Stimulated activated CD4-positive, alpha-beta T cell treated with anti-CD3 and anti-CD28 coated beads, TNF-alpha, amount 100 ng/mL, for 4 hours (primary cell): Measurements from ENCODE around the gene NOL12.
A peak's percentile ranks its signal among the peaks of the same experiment; 100 is the strongest.

Experiments used
- DNase-seq, 3 experiments: peaks; one replicate each; pipeline ENCODE4 v3.0.0-alpha.2; 2020; ENCODE audit warnings: low read depth in 3 of 3

NOL12 gene

GRCh38 chr22:37659066-37659896, 26.9 kb upstream of the NOL12 start:
- DNase-seq = no peak

GRCh38 chr22:37659897-37660708, 26.0 kb upstream of the NOL12 start:
- DNase-seq = no peak

GRCh38 chr22:37660709-37661045, 25.5 kb upstream of the NOL12 start:
- DNase-seq = no peak

GRCh38 chr22:37661160-37661924, 24.8 kb upstream of the NOL12 start:
- no peak for DNase-seq

- DNase-seq = no peak
Measured at GRCh38 chr22:37662039-37662438, 24.1 kb upstream of the NOL12 start.

- DNase-seq = no peak
Measured at GRCh38 chr22:37663521-37664140, 22.5 kb upstream of the NOL12 start.

- no peak for DNase-seq
Measured at GRCh38 chr22:37664249-37665101, 21.7 kb upstream of the NOL12 start.

GRCh38 chr22:37665487-37665886, 20.7 kb upstream of the NOL12 start:
- DNase-seq = no peak

- DNase-seq = no peak
Measured at GRCh38 chr22:37669586-37669985, 16.6 kb upstream of the NOL12 start.

- no peak for DNase-seq
Measured at GRCh38 chr22:37672206-37672919, 13.8 kb upstream of the NOL12 start.

- DNase-seq = no peak
Measured at GRCh38 chr22:37672920-37673455, 13.2 kb upstream of the NOL12 start.

- DNase-seq = no peak
Measured at GRCh38 chr22:37674248-37674647, 11.9 kb upstream of the NOL12 start.

- DNase-seq = no peak
Measured at GRCh38 chr22:37674951-37675929, 10.9 kb upstream of the NOL12 start, which contains the start of gene LGALS1. TSS of gene LGALS1 (plus strand) at chr22:37675636. CDS start at chr22:37675703, 67 bp downstream.

GRCh38 chr22:37675930-37676735, 10.0 kb upstream of the NOL12 start:
- DNase-seq = no peak

- DNase-seq = peak; percentile 83 to 92 (median 91)
Measured at GRCh38 chr22:37676736-37677492, 9.2 kb upstream of the NOL12 start.

- no peak for DNase-seq
Measured at GRCh38 chr22:37677493-37677974, 8.6 kb upstream of the NOL12 start.

- no peak for DNase-seq
Measured at GRCh38 chr22:37678372-37678771, 7.8 kb upstream of the NOL12 start.
